Heart right ventricle (tissue), 16 donors: ENCODE measurements around the gene TWIST1. TPM values are rescaled to one million over a fixed set of nuclear protein-coding genes. Genes with fewer than 3 reads are reported as not detected.

Experiments
- ATAC-seq, 8 donors: fragments of 200-7000 bp; cut with Tn5 transposase; one replicate each; pipeline ENCODE4 v1.9.1; 2020; ENCODE audit warnings: mild to moderate bottlenecking in 8 of 8, moderate library complexity in 8 of 8, moderate number of reproducible peaks in 1 of 8
- DNase-seq, 2 donors: peaks; one replicate each; pipeline ENCODE4 v3.0.0-alpha.2; 2020
- H3K27ac ChIP-seq, 10 donors: fragments of 200-600 bp; sonication (generic) in 2 of 10; one replicate each; pipeline versions ENCODE4 v1.5.0 to v1.8.0; 2020 to 2022; ENCODE audit warnings: mild to moderate bottlenecking in 3 of 10
- H3K27me3 ChIP-seq, 7 donors: fragments of 200-600 bp; one replicate each; pipeline ENCODE4 v1.8.0; 2021 to 2022; ENCODE audit warnings: mild to moderate bottlenecking in 2 of 7
- H3K36me3 ChIP-seq, 9 donors: fragments of 200-600 bp; sonication (generic) in 1 of 9; one replicate each; pipeline versions ENCODE4 v1.5.0 to v1.8.0; 2020 to 2022; ENCODE audit warnings: mild to moderate bottlenecking in 2 of 9
- H3K4me1 ChIP-seq, 9 donors: fragments of 200-600 bp; sonication (generic) in 1 of 9; one replicate each; pipeline versions ENCODE4 v1.5.0 to v1.8.0; 2020 to 2022; ENCODE audit warnings: mild to moderate bottlenecking in 4 of 9
- H3K4me3 ChIP-seq, 10 donors: fragments of 200-600 bp; sonication (generic) in 2 of 10; one replicate each; pipeline versions ENCODE4 v1.5.0 to v1.8.0; 2020 to 2022; ENCODE audit warnings: mild to moderate bottlenecking in 7 of 10, moderate library complexity in 2 of 10
- H3K9me3 ChIP-seq, 11 donors: fragments of 200-600 bp in 10 of 11; sonication (generic) in 2 of 11; one replicate each; pipeline versions ENCODE4 v1.5.0 to v1.8.0; 2013 to 2022; ENCODE audit warnings: mild to moderate bottlenecking in 2 of 11, control low read depth in 1 of 11, moderate library complexity in 1 of 11
- WGBS, 2 donors: extraction: QIAGEN DNeasy Blood & Tissue Kit; methylation state at CpG; one replicate each; pipeline ENCODE4 v1.1.7; 2013; ENCODE audit warnings: inconsistent platforms in 1 of 2; 5-methylcytosine and 5-hydroxymethylcytosine counted together
- intact Hi-C, 10 donors: fragments of 100-400 bp; cut with DNase I; formaldehyde crosslinking; loops; one replicate each; pipeline versions ENCODE4 v1.11.1 to v1.14.2; 2022
- polyA plus RNA-seq, 2 donors: library from polyadenylated mRNA; stranded (reverse); fragments of 200-250 nt; gene quantifications; one replicate each; pipeline ENCODE4 v1.2.3, GENCODE V29; 2013
- total RNA-seq, 10 donors: library from RNA; stranded (reverse); fragmentation: NEBNext Ultra II Directional in 3 of 10; extraction: Animal tissue kit (Norgen Biotek cat#: 25700) in 3 of 10; gene quantifications; one replicate each; pipeline versions ENCODE4 v1.2.1 to v1.2.4, GENCODE V29; 2021 to 2023
- TF ChIP-seq, protein P1 (sequence below), 9 donors: fragments of 200-600 bp; sonication (generic) in 2 of 9; IDR thresholded peaks; one replicate each; pipeline versions ENCODE4 v1.5.0 to v1.8.0; 2021 to 2022; ENCODE audit warnings: antibody characterized with exemption in 9 of 9, mild to moderate bottlenecking in 5 of 9, moderate library complexity in 1 of 9
- donor health status: Arrhythmogenic right ventricular cardiomyopathy.
- donor health status: ischemic (EF 13 %, LVEDD 7.1; RV severe dilation, severe dysfunction).
- donor health status: healthy with polysubstance abuse.
- donor health status: DM: no; HTN: yes; CAD: no.
- donor health status: DM: no; HTN: no; CAD: no.
- donor health status: ischemic (EF 25% LVEDD 6.9; RV normal size, moderate dysfunction).
- donor health status: ischemic (EF 25% LVEDD 5.7; RV mildly dilated, moderate dysfunction).
- donor health status: healthy.
- donor health status: DM: yes; HTN: yes; CAD: no.
- donor health status: Ischemic cardiomyopathy.
- donor health status: ischemic (EF 35%, LVEDD 5.7; RV mildly dilated, moderate dysfunction).
- donor health status: nonischemic (EF 11% LVEDD 7.7; RV severe dilation, severe dysfunction).
- donor health status: DM: yes; HTN: yes; CAD: no.
- donor health status: PGD.
- donor health status: ischemic (EF 29% LVEDD 5.4; RV normal size, mild dysfunction).
- donor health status: nonischemic (EF 23%, LVEDD 6.1; RV moderate dilation, normal function).

Gene TWIST1
- total and polyA plus RNA-seq, 12 donors: 0.45 to 3.5 (median 1.5) TPM

DNA sequence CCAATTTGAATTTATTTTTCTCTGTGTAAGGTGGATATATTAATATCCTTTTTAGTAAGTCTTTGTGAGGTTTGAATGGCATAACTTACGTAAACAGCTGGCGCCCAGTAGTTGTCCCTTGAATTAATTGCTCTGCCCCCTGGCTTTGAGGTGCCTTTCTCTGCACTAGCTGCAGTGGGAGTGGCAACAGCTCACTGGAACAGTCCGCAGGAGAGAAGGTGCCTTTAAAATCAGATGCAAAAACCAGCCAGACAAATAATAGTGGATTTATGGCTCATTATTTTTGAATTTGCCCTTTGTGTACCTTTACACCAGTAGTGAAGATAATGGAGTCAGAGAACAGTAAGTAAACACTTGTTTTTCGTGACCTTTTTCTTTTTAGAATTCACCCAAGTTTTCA lies 16.0 kb upstream of the TWIST1 start:
- H3K27ac ChIP-seq: no peak overlapping the region
- DNase-seq (no peak), ATAC-seq (no peak)
- H3K27me3 ChIP-seq: peaks cover 0 to 41% (median 14%) of the 10 kb centered on the region in 7 donors
- 79 to 82% methylated on average over 4 of the region's 4 CpGs for WGBS, 2 donors
- H3K4me3 ChIP-seq: no peak overlapping the region
- intact Hi-C loops: no loop called here
- H3K36me3 ChIP-seq: no peaks in the 10 kb centered on the region
- peaks cover 0 to 5% (median 0%) of the 10 kb centered on the region in 11 donors for H3K9me3 ChIP-seq
- TF ChIP-seq, protein P1, sequence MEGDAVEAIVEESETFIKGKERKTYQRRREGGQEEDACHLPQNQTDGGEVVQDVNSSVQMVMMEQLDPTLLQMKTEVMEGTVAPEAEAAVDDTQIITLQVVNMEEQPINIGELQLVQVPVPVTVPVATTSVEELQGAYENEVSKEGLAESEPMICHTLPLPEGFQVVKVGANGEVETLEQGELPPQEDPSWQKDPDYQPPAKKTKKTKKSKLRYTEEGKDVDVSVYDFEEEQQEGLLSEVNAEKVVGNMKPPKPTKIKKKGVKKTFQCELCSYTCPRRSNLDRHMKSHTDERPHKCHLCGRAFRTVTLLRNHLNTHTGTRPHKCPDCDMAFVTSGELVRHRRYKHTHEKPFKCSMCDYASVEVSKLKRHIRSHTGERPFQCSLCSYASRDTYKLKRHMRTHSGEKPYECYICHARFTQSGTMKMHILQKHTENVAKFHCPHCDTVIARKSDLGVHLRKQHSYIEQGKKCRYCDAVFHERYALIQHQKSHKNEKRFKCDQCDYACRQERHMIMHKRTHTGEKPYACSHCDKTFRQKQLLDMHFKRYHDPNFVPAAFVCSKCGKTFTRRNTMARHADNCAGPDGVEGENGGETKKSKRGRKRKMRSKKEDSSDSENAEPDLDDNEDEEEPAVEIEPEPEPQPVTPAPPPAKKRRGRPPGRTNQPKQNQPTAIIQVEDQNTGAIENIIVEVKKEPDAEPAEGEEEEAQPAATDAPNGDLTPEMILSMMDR (IDR thresholded peaks at IDR 0.05): no peak
- no peaks in the 10 kb centered on the region for H3K4me1 ChIP-seq

DNA sequence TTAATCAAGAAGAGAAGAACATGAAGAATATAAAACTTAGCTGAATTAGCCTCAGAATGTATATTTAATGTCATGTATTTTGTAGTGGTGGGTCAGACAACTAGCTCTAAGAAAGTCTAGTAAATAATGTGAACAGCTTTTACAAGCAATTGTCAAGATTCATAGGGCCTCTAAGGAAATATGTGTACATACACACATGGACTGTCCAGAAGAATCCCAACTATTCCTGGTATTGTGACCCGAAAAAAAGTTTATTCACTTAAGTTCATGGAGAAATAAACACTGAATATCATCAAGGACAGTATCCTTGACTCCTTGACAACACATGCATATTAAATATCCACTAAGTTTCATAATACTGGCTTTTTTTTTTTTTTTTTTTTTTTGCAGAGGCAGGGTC lies 11.4 kb upstream of the TWIST1 start:
- intact Hi-C loops: loop anchor here in 2 of 10 donors (10.0 kb wide), 1 partner anchor 536 kb away; no protein-coding TSS in a partner anchor
- 70 to 83% methylated on average over 1 of the region's 1 CpG for WGBS, 2 donors

DNA sequence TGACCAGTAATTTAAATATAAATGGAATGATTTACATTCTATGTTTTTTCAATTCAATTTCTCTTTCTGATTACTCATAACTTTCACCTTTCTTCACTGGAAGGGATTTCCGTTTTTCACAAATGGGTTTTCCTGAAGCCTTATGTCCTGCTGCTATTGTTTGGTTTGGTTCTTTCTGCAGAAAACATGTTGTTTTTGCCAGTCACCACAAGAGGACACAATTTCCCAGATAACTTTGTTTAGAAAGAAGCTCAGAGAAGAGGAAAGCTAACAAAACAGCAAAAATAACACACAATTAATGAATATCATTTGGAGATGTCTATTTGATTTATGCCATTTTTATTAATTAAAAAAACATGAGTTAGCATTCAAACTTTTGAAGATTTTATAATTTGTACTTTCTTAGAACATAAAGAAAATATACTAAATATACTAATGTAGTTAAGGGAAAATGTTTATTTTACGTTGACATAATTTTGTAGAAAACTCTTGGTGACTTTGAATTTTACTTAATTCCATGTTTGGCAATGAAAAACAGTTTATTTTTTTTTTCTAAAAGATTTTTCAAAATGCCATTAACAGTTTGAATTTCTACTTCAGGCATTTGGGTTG lies 4.6 kb upstream of the TWIST1 start:
- H3K4me3 ChIP-seq: no peak overlapping the region
- 48 to 50% methylated on average over 2 of the region's 2 CpGs for WGBS, 2 donors
- H3K9me3 ChIP-seq: no peaks in the 10 kb centered on the region
- peaks cover 0 to 18% (median 11%) of the 10 kb centered on the region in 9 donors for H3K4me1 ChIP-seq
- ATAC-seq (no peak), DNase-seq (no peak)
- intact Hi-C loops: loop anchor here in 4 of 10 donors (5.0 to 10.0 kb wide), 2 partner anchors 540 to 543 kb away; no protein-coding TSS in a partner anchor
- TF ChIP-seq, protein P1 (IDR thresholded peaks at IDR 0.05): peak in 8 of 9 donors; percentile 9 to 66 (median 48)
- no peak overlapping the region for H3K27ac ChIP-seq
- H3K36me3 ChIP-seq: no peaks in the 10 kb centered on the region
- H3K27me3 ChIP-seq: peaks cover 9 to 84% (median 66%) of the 10 kb centered on the region in 7 donors

More for the DNA sequence above, 11.4 kb upstream of the TWIST1 start:
- TF ChIP-seq, protein P1 (IDR thresholded peaks at IDR 0.05): no peak
- Histone ChIP-seq H3K9me3 (peaks cover 0 to 5% (median 0%) of the 10 kb centered on the region in 11 donors), H3K36me3 (no peaks in the 10 kb centered on the region), H3K4me1 (no peaks in the 10 kb centered on the region), H3K4me3 (no peak overlapping the region), H3K27me3 (peaks cover 0 to 79% (median 22%) of the 10 kb centered on the region in 7 donors), H3K27ac (no peak overlapping the region)
- ATAC-seq: no peak
- DNase-seq: no peak

DNA sequence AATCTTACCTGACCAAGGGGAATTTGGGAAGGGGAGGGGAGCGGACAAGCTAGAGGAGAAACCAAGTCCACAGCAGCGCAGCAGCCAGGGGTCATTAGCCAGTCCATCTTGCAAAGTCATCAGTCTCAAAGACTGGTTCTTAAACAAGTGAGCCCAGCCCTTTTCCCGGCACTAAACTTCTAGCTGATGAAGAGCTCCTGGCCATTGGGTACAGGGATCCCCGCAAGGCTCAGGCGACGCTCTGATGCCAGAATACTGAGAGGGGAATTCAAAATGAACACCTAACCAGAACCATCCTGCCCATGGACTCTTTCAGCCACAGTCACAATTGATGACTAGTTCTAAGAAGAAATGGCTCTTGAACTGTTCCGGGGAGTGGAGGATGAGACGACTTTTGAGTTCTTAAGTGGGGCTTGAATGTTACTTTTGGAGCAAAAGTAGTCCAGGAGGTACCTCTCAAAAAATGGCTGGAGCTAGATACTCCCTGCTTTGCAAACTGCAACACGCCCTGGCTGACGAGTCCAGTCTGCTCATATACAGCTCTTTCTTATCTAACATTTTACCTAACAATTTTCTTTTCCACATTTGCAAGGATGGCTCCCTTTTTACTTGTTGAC lies 2.5 kb upstream of the TWIST1 start:
- TF ChIP-seq, protein P1 (IDR thresholded peaks at IDR 0.05): no peak
- no peaks in the 10 kb centered on the region for H3K9me3 ChIP-seq
- no peak for ATAC-seq
- DNase-seq: no peak
- H3K27me3 ChIP-seq: peaks cover 9 to 91% (median 81%) of the 10 kb centered on the region in 7 donors
- peak overlapping the region in 1 of 10 donors; percentile 8 for H3K4me3 ChIP-seq
- H3K4me1 ChIP-seq: peaks cover 0 to 25% (median 17%) of the 10 kb centered on the region in 9 donors
- H3K36me3 ChIP-seq: no peaks in the 10 kb centered on the region
- H3K27ac ChIP-seq: no peak overlapping the region
- intact Hi-C loops: loop anchor here in 4 of 10 donors (5.0 to 10.0 kb wide), 3 partner anchors 542 to 765 kb away; no protein-coding TSS in a partner anchor
- WGBS, 2 donors: 29 to 39% methylated on average over 10 of the region's 10 CpGs
